ENCODE measurements around the gene MRPS18A.

DNA sequence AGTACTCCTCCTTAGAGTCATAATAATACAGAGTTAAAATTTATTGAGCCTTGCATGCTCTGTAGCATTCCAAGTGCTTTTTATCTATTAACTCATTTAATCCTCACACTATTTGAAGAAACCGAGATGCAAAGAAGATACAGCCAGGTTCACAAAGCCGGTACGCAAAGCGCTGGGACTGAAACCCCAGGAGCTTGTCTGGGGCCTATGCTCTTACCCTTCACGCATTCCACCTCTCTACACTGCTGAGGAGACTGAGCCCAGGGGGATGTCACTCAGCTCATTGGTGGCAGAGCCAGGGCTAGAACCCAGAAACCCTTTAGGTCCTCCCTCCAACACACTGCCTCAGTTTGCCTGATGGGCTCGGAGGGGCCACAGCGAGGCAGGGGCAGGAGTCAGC is 19.7 kb upstream of the MRPS18A start:
- TF ChIP-seq EZH2phosphoT487 (IDR thresholded peaks at IDR 0.05) = no peak
- TF ChIP-seq, protein P1, sequence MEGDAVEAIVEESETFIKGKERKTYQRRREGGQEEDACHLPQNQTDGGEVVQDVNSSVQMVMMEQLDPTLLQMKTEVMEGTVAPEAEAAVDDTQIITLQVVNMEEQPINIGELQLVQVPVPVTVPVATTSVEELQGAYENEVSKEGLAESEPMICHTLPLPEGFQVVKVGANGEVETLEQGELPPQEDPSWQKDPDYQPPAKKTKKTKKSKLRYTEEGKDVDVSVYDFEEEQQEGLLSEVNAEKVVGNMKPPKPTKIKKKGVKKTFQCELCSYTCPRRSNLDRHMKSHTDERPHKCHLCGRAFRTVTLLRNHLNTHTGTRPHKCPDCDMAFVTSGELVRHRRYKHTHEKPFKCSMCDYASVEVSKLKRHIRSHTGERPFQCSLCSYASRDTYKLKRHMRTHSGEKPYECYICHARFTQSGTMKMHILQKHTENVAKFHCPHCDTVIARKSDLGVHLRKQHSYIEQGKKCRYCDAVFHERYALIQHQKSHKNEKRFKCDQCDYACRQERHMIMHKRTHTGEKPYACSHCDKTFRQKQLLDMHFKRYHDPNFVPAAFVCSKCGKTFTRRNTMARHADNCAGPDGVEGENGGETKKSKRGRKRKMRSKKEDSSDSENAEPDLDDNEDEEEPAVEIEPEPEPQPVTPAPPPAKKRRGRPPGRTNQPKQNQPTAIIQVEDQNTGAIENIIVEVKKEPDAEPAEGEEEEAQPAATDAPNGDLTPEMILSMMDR (IDR thresholded peaks at IDR 0.05) = no peak
